GM12892 (cell line): ENCODE measurements around the gene RPL10.
"Not testable (repeated sequence)": the region's sequence is repeated elsewhere in the genome, so short reads cannot be mapped to it uniquely, and the experiment has no call there.

Experiments used
- DNase-seq: peaks from one replicate; pipeline ENCODE4 v3.0.0; 2011; ENCODE audit not compliant: insufficient read length
- FAIRE-seq: peaks from 2 replicates; lab custom pipeline; 2011; peaks lifted over from hg19 to GRCh38; lab: Jason Lieb, UNC
- POLR2A ChIP-seq: IDR thresholded peaks from 2 replicates; pipeline ENCODE4 v1.6.1; 2011; ENCODE audit warnings: low read depth, low read length, control low read depth
- POLR2AphosphoS5 ChIP-seq: IDR thresholded peaks from 2 replicates; pipeline ENCODE4 v1.6.1; 2011; ENCODE audit warnings: low read depth, low read length, control low read depth
- TAF1 ChIP-seq: IDR thresholded peaks from 2 replicates; pipeline ENCODE4 v1.6.1; 2011; ENCODE audit warnings: low read depth, mild to moderate bottlenecking, control low read depth, low read length, borderline replicate concordance

RPL10 gene

DNA sequence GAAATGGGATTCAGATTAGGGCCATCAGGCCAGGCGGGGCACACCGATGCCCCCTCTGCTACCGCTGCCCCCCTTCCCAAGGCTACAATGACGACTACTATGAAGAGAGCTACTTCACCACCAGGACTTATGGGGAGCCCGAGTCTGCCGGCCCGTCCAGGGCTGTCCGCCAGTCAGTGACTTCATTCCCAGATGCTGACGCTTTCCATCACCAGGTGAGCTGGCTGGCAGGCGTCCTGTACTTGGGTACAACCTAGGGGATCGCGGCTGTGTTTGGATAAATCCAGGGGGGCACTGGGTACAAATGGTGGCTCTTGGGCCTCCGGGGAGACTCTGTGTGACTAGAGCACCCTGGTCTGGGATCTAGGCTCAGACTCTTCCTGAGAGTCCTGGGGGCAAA is 18.0 kb upstream of the RPL10 start:
- TF ChIP-seq POLR2AphosphoS5 (no peak), TAF1 (no peak), POLR2A (no peak)
- FAIRE-seq: no peak
- DNase-seq: no peak

DNA sequence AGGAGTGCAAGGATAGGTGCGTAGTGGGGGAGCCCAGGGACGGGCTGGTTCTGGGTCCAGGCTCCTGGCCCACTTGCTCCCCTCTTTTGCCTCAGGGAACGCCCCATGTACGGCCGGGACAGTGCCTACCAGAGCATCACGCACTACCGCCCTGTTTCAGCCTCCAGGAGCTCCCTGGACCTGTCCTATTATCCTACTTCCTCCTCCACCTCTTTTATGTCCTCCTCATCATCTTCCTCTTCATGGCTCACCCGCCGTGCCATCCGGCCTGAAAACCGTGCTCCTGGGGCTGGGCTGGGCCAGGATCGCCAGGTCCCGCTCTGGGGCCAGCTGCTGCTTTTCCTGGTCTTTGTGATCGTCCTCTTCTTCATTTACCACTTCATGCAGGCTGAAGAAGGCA is 17.4 kb upstream of the RPL10 start:
- no peak for DNase-seq
- no peak for TF ChIP-seq POLR2A
- no peak for TF ChIP-seq TAF1
- TF ChIP-seq POLR2AphosphoS5: no peak
- FAIRE-seq: no peak

DNA sequence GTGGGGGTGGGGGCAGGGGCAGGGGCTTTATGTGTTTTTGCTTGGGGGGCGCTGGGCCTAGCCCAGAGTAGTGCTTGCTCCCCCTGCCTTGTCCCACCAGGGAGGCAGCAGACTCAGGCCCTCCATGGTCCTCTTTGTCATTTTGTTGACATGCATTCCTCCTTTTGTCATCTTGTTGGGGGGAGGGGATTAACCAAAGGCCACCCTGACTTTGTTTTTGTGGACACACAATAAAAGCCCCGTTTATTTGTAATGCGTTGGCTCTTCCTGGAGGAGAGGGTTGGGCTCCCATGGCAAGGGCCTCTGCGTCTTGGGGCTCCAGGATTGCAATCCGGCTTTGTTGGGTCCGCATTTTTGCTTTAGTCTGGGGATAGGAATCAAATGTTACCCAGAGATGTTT is 16.9 kb upstream of the RPL10 start:
- DNase-seq (no peak), FAIRE-seq (no peak)

DNA sequence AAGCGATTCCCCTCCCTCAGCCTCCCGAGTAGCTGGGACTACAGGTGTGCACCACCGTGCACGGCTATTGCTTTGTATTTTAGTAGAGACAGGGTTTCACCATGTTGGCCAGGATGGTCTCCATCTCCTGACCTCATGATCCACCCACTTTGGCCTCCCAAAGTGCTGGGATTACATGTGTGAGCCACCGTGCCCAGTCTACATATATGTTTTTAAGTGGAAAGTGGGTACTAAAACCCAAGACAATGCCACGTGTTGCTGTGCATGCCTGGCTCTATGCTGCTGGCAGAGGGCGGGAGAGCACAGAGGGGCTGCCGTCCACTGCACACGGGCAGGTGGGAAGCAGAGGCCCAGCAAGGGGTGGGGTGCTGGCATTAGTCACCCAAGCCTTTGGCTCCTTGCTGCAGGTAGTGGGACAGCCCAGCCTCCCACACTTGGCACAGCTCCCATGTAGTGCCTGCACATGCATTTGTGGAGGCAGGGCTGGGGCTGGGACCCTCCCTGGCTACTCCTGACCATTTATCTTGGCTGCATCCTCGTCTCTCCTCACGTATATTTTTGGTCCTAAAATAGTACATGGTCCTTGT is 15.6 kb upstream of the RPL10 start:
- TF ChIP-seq TAF1 (no peak), POLR2AphosphoS5 (0 out of 2 replicates have a peak, but pooled peaks have one; percentile 32), POLR2A (peak; percentile 48; the same call in 1 of the 2 replicates)
- DNase-seq (no peak), FAIRE-seq (no peak)

More for the DNA sequence above, 16.9 kb upstream of the RPL10 start:
- no peak for TF ChIP-seq TAF1
- TF ChIP-seq POLR2A: no peak

DNA sequence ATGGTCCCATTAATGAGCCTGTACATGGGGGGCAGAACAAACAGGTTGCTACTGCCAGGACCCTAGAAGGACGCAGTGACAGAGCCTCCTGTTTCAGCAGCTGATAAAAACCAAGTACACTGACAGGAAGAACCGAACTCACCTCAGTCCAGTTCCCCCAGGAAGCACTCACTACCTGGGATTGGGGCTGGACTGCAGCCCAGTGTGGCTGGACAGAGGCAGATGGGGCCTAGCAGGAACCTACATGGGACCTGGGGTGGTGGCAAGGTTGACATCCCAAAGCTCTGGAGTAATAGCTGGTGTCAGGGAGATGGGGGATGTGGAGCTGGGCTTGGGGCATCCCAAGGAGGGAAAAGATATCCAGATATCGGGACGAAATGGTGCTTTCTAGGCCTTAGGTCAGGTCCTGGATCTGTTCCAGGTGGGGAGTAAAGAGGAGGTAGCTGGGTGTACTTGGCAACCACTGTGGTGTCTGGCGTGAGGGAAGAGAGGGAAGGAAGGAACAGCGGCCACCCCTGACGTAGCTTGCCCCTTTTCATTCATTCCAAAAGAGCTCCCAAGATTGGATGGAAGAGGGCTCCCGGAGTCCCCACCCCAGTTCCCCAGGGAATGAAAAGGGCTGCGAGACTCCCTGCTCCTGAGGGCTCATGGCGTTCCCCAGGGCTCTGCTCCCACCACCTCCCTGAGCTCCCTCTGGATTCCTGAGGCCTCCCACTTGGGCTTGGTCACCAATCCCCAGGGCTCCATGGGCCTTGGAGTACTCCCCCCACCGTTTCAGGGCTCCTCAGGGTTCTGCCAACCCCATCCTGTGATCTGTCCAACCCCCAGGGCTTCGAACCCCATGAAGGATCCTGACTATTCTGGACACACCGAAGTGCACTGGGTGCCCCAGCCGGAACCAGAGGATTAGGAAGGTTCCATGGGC is 14.6 kb upstream of the RPL10 start:
- FAIRE-seq (no peak), DNase-seq (no peak)
- TF ChIP-seq TAF1 (no peak), POLR2AphosphoS5 (no peak), POLR2A (no peak)

DNA sequence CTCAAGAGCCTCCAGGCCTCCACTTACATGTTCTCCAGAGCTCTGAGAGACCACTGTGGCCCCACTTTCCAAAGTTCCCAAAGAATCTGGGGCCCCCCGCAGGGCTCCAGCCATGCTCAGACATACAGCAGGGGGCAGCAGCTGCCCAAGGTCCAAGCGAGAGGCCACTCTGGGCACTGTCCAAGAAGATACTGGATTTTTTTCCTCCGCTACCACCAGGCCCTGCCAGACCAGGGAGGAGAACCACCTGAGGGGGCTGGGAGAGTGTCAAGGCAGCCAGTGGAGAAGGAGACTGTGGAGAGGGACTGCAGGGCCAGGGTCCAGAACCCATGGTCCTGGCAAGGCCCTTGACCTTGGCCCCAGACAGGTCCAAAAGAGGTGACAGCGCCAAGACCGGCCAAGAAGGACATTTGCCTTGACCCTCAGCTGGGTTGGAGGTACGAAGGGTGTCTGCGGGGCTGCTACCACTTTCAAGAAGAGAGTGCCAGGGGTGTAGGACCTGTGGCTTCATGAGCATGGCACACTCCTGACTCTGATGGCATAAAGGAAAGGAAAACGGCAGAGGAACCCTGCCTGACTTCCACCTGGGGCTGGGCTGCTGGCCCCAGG is 13.8 kb upstream of the RPL10 start:
- FAIRE-seq (no peak), DNase-seq (no peak)
- TF ChIP-seq TAF1 (no peak), POLR2AphosphoS5 (no peak), POLR2A (no peak)

DNA sequence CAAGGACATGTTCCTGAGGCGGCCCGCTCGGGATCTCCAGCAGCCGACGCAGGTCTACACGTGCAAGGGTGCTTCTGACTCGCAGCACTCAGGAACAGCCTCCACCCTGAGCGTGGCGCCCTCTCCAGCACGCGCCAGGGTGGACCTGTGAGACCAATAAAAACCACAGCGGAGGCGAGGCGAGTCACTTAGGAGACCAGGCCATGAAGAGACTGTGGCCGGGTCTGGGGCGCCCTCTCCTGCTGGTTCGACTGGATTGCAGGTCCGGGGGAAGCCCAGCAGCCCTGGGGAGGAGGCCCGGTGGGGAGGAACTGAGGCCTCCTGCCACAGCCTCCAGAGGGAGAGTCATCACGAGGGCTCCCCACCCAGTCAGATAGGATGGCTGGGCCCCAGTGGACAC is 10.1 kb upstream of the RPL10 start:
- not testable (repeated sequence) for FAIRE-seq, DNase-seq

DNA sequence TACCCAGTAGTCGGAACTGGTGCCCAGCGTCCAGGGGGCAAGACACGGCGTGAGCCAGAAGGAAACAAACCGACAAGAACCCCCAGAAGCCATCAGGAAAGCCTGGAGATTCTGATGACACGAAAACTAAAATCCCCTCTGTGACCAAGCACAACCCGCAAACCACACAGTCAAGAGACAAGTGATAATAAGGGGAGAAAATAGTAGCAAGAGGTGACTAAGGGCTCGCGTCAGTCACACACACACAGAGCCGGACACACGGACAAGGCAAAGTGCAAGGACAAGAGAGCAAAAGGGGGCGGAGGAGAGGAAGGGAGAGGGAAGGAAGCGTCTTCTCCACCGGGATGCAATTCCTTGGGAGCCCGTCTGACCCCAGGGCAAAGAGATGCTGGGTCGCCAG is 9.5 kb upstream of the RPL10 start:
- not testable (repeated sequence) for FAIRE-seq, DNase-seq

DNA sequence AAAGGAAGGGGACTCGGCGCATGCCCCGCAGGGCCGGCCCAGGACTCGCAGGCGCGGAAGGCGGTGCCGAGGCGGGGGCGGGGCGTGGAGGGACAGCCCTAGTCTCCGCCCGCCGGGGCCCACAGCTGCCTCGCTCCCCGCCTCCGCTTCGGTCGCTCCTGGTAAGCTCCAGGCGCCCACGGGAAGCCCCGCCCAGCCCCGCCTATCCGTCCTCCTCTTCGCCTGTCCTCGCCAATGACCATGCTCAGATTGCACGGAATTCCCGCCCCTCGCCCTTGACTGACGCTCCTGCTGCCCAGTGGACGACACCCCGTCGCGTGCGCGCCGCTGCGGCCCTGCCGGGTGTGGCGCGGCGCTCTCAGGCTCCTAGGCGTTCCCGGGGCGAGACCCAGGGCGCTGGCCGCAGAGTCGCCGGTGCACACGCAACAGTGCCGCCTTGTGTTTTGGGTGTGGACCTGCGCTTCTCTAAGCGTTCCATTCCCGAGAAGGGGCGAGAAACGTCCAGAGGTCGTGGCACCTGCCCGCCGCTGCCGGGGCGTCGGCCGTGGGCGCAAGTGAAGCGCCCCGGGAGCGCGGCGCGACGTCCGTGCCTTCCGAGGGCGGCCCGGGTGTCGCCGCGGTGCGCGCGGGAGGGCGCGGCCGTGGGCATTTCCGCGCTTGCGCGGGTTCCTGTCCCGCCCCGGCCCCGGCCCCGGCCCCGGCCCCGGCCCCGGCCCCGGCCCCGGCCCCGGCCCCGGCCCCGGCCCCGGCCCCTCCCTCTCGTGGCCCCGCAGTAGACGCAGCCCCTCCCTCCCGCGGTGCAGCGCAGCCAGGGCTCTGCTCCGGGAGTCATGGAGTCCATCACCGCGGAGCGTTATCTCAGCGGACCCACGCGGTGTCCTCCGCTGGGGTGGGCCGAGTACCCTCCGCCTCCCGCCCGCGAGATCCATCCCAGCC is 8.1 kb upstream of the RPL10 start:
- not testable (repeated sequence) for DNase-seq
- peak; percentile 98 for FAIRE-seq

DNA sequence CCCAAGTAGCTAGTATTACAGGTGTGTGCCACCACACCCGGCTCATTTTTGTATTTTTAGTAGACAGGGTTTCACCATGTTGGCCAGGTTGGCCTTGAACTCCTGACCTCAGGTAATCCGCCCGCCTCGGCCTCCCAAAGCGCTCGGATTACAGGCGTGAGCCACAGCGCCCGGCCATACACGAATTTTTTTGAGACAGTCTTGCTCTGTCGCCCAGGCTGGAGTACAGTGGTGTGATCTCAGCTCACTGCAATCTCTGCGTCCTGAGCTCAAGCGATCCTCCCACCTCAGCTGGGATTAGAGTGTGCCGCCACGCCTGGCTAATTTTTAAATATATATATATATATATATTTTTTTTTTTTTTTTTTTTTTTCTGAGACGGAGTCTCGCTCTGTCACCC is 1.8 kb upstream of the RPL10 start:
- FAIRE-seq, DNase-seq: not testable (repeated sequence)

DNA sequence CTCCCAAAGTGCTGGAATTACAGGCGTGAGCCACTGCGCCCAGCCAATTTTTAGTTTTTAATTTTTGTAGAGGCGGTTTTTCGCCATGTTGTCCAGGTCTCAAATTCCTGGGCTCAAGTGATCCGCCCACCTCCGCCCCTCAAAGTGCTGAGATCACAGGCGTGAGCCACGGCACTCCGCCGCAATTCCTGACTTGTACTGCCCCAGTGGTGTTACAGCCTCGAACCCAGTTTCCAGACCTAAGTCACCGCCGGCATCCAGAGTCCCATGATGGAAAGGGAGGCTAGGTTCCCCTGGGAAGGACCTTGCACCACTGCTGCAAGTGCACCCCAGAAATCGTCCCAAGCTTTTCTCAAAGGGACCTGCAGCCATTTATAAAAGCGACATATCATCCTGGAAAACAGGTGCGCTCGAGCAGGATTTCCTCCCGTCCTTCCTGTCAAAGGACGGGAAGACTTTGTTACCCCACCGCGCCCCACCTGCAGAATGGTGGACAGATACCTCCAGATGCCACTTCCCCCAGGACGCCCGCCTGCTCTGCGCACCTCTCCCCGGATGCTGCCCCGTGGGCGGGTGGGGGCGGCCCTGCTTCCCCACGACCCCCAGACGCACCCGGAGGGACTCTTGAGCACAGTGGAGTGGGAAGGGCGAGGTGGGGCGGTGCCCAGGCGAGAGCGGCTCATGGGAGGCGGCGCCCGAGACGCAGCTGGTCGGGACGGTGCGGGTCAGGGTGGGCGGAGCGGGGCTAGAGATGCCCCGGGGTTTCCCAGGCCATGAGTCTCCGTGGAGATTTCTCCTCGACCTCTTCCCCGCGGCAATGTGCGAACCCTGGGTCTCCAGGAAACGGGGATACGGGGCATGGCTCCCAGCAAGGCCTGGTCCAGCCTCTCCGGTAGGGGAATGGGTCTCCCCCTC is 947 bp upstream of the RPL10 start:
- TF ChIP-seq POLR2A (no peak), POLR2AphosphoS5 (no peak), TAF1 (no peak)
- FAIRE-seq (no peak), DNase-seq (peak; percentile 61)
